OCI-LY1 (cell line): Measurements from ENCODE around the gene ZGRF1.
"Not testable (repeated sequence)": the region's sequence is repeated elsewhere in the genome, so short reads cannot be mapped to it uniquely, and the experiment has no call there.

Source experiments
- H2AFZ ChIP-seq: fragments of 200-600 bp; sonication (generic), shearing (Covaris generic); 2 replicates; pipeline ENCODE4 v1.6.0; 2014; ENCODE audit warnings: antibody characterized with exemption, mild to moderate bottlenecking, low read length
- H3F3A ChIP-seq: fragments of 200-600 bp; sonication (generic), shearing (Covaris generic); 2 replicates; pipeline ENCODE4 v1.6.0; 2014; ENCODE audit warnings: mild to moderate bottlenecking, antibody characterized with exemption, low read length, moderate library complexity; ENCODE audit not compliant: insufficient read depth
- H3K27ac ChIP-seq: fragments of 200-600 bp; sonication (generic); 2 replicates; pipeline ENCODE4 v1.5.1; 2014; ENCODE audit warnings: low read length, mixed run types, mild to moderate bottlenecking, low read depth; ENCODE audit not compliant: poor library complexity, severe bottlenecking
- H3K27me3 ChIP-seq: fragments of 200-600 bp; sonication (generic); 2 replicates; pipeline ENCODE4 v1.6.0; 2014; ENCODE audit warnings: antibody characterized with exemption, mild to moderate bottlenecking, low read length, moderate library complexity; ENCODE audit not compliant: insufficient read depth
- H3K36me3 ChIP-seq: fragments of 200-600 bp; sonication (generic); 2 replicates; pipeline ENCODE4 v1.6.1; 2014; ENCODE audit warnings: mild to moderate bottlenecking, antibody characterized with exemption, low read length, moderate library complexity, mixed read lengths; ENCODE audit not compliant: insufficient read depth
- H3K4me1 ChIP-seq: fragments of 200-600 bp; sonication (generic); 2 replicates; pipeline ENCODE4 v1.5.1; 2014; ENCODE audit warnings: mild to moderate bottlenecking, low read length, moderate library complexity; ENCODE audit not compliant: insufficient read depth, severe bottlenecking
- H3K4me2 ChIP-seq: fragments of 200-600 bp; sonication (generic), shearing (Covaris generic); 2 replicates; pipeline ENCODE4 v1.6.1; 2014; ENCODE audit warnings: low read length
- H3K4me3 ChIP-seq: fragments of 200-600 bp; sonication (generic); 2 replicates; pipeline ENCODE4 v1.5.1; 2014; ENCODE audit warnings: low read length, low read depth, mild to moderate bottlenecking, mixed read lengths; ENCODE audit not compliant: poor library complexity, severe bottlenecking
- H3K79me2 ChIP-seq: fragments of 200-600 bp; shearing (Covaris generic); 2 replicates; pipeline ENCODE4 v1.6.1; 2016; ENCODE audit warnings: mixed run types, low read length, mixed read lengths; ENCODE audit not compliant: insufficient read depth
- H3K9ac ChIP-seq: fragments of 200-600 bp; sonication (generic), shearing (Covaris generic); 2 replicates; pipeline ENCODE4 v1.6.1; 2014; ENCODE audit warnings: mild to moderate bottlenecking, low read length, mixed read lengths
- H3K9me2 ChIP-seq: fragments of 200-600 bp; sonication (generic), shearing (Covaris generic); 2 replicates; pipeline ENCODE4 v1.6.1; 2014; ENCODE audit warnings: low read depth, mild to moderate bottlenecking, low read length, mixed read lengths
- H3K9me3 ChIP-seq: fragments of 200-600 bp; shearing (Covaris generic); 2 replicates; pipeline ENCODE4 v1.6.1; 2014; ENCODE audit warnings: low read length, mixed read lengths
- H4K20me1 ChIP-seq: fragments of 200-600 bp; sonication (generic), shearing (Covaris generic); 2 replicates; pipeline ENCODE4 v1.6.0; 2016; ENCODE audit warnings: mild to moderate bottlenecking, low read length; ENCODE audit not compliant: insufficient read depth
- EZH2 ChIP-seq: fragments of 200-600 bp; sonication (generic), shearing (Covaris generic); IDR thresholded peaks from 2 replicates; pipeline ENCODE4 v1.8.0; 2017; ENCODE audit warnings: borderline replicate concordance, mixed run types, mild to moderate bottlenecking, antibody characterized with exemption, low read length, moderate library complexity, mixed read lengths
- TF ChIP-seq, protein P1 (sequence below): fragments of 200-600 bp; sonication (generic), shearing (Covaris generic); IDR thresholded peaks from 2 replicates; pipeline ENCODE4 v1.5.1; 2017; ENCODE audit warnings: mild to moderate bottlenecking, antibody characterized with exemption, low read length, moderate library complexity, mixed read lengths

ZGRF1 gene

DNA sequence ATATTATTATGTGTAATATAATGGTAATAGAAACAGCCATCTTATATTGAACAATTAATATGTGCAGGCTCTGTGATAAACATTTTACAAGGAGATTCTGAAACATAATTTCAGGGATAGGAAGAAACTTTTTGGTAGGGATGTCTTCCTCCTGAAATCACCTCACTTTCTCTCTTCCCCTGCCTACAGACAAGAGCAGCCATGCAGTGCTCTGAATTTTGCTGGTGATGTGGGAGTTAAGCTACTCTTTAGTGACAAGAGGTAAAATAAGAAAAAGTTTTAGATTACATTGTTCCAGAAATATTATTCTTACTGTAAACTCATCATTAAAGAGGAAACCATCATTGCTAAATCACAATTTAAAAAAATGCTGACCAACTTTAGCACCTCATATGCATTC lies 36.4 kb upstream of the ZGRF1 start:
- Histone ChIP-seq H3K79me2 (no peaks in the 10 kb centered on the region), H2AFZ (no peak overlapping the region)
- TF ChIP-seq, protein P1, sequence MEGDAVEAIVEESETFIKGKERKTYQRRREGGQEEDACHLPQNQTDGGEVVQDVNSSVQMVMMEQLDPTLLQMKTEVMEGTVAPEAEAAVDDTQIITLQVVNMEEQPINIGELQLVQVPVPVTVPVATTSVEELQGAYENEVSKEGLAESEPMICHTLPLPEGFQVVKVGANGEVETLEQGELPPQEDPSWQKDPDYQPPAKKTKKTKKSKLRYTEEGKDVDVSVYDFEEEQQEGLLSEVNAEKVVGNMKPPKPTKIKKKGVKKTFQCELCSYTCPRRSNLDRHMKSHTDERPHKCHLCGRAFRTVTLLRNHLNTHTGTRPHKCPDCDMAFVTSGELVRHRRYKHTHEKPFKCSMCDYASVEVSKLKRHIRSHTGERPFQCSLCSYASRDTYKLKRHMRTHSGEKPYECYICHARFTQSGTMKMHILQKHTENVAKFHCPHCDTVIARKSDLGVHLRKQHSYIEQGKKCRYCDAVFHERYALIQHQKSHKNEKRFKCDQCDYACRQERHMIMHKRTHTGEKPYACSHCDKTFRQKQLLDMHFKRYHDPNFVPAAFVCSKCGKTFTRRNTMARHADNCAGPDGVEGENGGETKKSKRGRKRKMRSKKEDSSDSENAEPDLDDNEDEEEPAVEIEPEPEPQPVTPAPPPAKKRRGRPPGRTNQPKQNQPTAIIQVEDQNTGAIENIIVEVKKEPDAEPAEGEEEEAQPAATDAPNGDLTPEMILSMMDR = no peak
- TF ChIP-seq EZH2 = no peak

DNA sequence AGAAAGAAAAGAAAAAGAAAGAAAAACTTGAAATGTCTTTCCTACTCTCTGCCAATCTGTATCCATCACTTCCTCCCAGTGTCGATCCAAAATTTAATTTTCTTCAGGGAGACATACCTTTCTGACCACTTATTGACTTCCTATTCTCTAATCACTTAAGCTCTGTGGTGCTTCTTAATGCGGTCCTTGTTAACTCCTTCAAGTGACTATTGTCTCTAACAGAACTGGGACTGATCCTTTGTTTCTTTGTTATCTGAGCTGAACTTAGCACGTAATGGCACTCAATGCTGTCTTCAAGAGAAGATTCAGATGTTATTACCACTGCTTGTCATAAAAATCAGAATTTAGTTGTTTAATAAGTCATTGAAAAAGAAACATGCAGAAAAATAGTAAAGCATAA lies 31.4 kb upstream of the ZGRF1 start:
- no peak for TF ChIP-seq EZH2
- TF ChIP-seq, protein P1 = no peak
- Histone ChIP-seq H3K27me3 (no peaks in the 10 kb centered on the region), H3K4me1 (no peaks in the 10 kb centered on the region), H2AFZ (no peak overlapping the region), H3K4me3 (no peak overlapping the region), H3K9ac (no peak overlapping the region), H3K79me2 (no peaks in the 10 kb centered on the region), H4K20me1 (no peaks in the 10 kb centered on the region), H3K27ac (no peak overlapping the region), H3F3A (no peaks in the 10 kb centered on the region), H3K36me3 (no peaks in the 10 kb centered on the region), H3K9me3 (no peaks in the 10 kb centered on the region), H3K9me2 (no peaks in the 10 kb centered on the region), H3K4me2 (no peak overlapping the region)

More for the DNA sequence above, 36.4 kb upstream of the ZGRF1 start:
- no peaks in the 10 kb centered on the region for H3K9me3 ChIP-seq
- no peak overlapping the region for H3K9ac ChIP-seq
- H3K36me3 ChIP-seq = no peaks in the 10 kb centered on the region
- no peaks in the 10 kb centered on the region for H3F3A ChIP-seq
- no peaks in the 10 kb centered on the region for H3K4me1 ChIP-seq
- H4K20me1 ChIP-seq = no peaks in the 10 kb centered on the region
- no peak overlapping the region for H3K4me2 ChIP-seq
- H3K27me3 ChIP-seq = no peaks in the 10 kb centered on the region
- no peak overlapping the region for H3K4me3 ChIP-seq
- H3K27ac ChIP-seq = no peak overlapping the region
- no peaks in the 10 kb centered on the region for H3K9me2 ChIP-seq

DNA sequence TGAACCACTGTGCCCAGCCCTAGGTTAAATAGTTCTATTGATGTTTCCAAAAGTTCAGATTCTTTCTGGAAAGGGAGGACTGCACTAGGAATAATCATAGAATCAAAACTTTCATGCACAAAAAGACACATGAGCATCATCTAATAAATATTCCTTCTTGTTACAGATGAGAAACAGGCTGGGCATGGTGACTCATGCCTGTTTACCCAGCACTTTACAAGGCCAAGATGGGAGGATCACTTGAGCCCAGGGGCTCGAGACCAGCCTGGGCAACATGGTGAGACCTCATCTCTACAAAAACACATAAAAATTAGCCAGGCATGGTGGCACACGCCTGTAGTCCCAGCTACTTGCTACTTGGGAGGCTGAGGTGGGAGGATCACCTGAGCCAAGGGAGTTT lies 27.9 kb upstream of the ZGRF1 start:
- Histone ChIP-seq H3K9me3 (no peaks in the 10 kb centered on the region), H4K20me1 (no peaks in the 10 kb centered on the region), H3F3A (no peaks in the 10 kb centered on the region), H3K27ac (no peak overlapping the region), H3K4me1 (no peaks in the 10 kb centered on the region), H3K27me3 (no peaks in the 10 kb centered on the region), H3K79me2 (no peaks in the 10 kb centered on the region), H3K4me3 (no peak overlapping the region), H3K9me2 (no peaks in the 10 kb centered on the region), H2AFZ (no peak overlapping the region), H3K36me3 (no peaks in the 10 kb centered on the region), H3K4me2 (no peak overlapping the region), H3K9ac (no peak overlapping the region)
- TF ChIP-seq EZH2 = no peak
- TF ChIP-seq, protein P1 = no peak

DNA sequence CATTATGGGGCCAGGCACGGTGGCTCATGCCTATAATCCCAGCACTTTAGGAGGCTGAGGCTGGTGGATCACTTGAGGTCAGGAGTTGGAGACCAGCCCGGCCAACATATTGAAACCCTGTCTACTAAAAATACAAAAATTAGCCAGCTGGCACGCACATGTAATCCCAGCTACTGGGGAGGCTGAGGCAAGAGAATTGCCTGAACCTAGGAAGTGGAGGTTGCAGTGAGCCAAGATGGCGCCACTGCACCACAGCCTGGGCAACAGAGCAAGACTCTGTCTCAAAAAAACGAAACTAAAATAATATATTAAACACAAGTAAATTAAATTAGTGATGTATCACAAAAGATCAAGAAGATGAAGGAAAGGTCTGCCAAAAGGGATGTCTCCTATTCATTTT lies 19.4 kb upstream of the ZGRF1 start:
- not testable (repeated sequence) for H3F3A ChIP-seq, H3K27me3 ChIP-seq, H3K27ac ChIP-seq, H4K20me1 ChIP-seq, H3K4me2 ChIP-seq, H3K79me2 ChIP-seq, H3K9ac ChIP-seq, H3K4me3 ChIP-seq, H3K9me3 ChIP-seq, H2AFZ ChIP-seq, H3K9me2 ChIP-seq, H3K4me1 ChIP-seq
- peaks cover 51% of the 10 kb centered on the region for H3K36me3 ChIP-seq
